ENCODE data around the gene SPATS2L.
"Not testable (repeated sequence)": the region's sequence is repeated elsewhere in the genome, so short reads cannot be mapped to it uniquely, and the experiment has no call there.

The SPATS2L gene

DNA sequence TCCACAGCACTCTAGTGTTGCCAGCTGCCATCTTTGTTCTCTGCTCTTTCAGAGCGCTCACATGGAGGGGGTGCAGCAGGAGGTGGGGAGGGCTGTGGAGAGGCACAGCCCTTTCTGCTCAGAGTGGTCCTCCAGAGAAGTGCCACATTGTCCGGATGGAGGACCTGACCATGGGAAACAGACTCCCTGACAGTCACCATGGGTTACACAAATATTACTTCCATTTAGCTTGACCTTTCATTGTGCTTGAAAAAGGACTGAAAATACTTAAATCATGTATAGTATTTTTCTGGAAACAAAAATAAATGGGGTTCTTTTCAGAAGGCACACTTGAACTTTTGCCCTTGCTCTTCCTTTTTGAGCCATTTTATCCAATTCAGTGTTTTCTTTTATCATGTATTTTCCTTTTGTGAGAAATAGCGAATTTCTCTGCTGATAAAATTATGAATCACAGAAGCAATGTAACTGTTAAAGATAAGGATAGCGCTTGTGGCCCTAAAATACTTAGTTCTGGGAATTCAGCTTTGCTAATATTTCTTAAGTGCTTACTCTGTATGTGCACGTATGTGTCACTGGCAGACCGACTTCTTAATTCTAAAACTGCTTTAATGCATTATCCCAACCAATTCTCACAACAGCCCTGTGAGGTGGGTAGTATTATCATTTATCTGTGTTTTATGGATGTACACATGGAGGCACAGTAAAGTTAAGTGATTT, 34.2 kb downstream of the SPATS2L start:
- Histone ChIP-seq H3K9me3 (ENCODE audit: control insufficient read depth, insufficient read depth, low read length) (no peaks in the 10 kb centered on the region), H3K4me1 (ENCODE audit: insufficient read depth, low read length) (0 out of 2 replicates have a peak, but pooled peaks cover 7% of the 10 kb centered on the region), H3K9ac (ENCODE audit: low read depth, low read length) (no peak overlapping the region), H3K36me3 (ENCODE audit: insufficient read depth, low read length) (0 out of 2 replicates have a peak, but pooled peaks cover 3% of the 10 kb centered on the region)

DNA sequence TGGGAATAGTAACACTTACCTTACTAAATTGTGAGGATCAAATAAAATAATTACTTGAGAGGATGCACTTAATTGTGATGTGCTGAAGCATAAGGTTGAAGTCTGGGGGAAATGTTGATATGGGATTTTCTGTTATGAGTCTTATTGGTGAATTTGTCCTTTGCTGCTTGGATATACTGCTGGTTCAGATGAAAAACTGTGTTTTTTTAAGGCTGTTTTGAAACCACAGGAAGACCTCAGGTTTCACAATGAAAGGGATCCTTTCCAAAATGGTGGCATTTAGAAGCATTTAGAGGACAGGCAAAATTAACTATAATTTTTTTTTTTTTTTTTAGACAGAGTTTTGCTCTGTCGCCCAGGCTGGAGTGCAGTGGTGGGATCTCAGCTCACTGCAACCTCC, 34.9 kb downstream of the SPATS2L start:
- Histone ChIP-seq H3K9me3 (ENCODE audit: control insufficient read depth, insufficient read depth, low read length) (no peaks in the 10 kb centered on the region), H3K4me1 (ENCODE audit: insufficient read depth, low read length) (0 out of 2 replicates have a peak, but pooled peaks cover 8% of the 10 kb centered on the region), H3K9ac (ENCODE audit: low read depth, low read length) (no peak overlapping the region), H3K36me3 (ENCODE audit: insufficient read depth, low read length) (0 out of 2 replicates have a peak, but pooled peaks cover 3% of the 10 kb centered on the region)

DNA sequence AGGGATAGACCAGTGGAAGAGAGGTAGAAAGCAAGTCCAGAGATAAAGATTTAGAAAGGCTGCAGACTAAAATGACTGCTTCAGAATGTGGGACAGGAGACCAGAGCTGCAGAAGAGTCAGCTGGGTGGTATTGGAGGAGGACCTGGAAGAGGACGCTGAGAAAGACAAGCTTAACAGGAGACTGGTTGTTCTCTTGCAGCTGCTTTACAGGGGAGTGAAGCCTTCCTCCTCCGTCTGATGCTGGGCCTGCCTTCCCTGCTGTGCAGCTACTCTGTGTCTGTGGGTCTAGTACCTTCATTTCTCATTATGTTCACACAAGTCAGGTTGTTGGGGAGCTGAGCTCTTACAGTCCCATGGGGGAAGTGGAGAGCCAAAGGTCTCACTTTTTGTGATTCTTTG, 35.7 kb downstream of the SPATS2L start:
- H3K9me3 ChIP-seq (ENCODE audit: control insufficient read depth, insufficient read depth, low read length), result no peaks in the 10 kb centered on the region
- H3K4me1 ChIP-seq (ENCODE audit: insufficient read depth, low read length), result peaks cover 10% of the 10 kb centered on the region; the same call in 1 of the 2 replicates
- H3K36me3 ChIP-seq (ENCODE audit: insufficient read depth, low read length), result peaks cover 3% of the 10 kb centered on the region; the same call in 1 of the 2 replicates
- H3K9ac ChIP-seq (ENCODE audit: low read depth, low read length), result no peak overlapping the region

DNA sequence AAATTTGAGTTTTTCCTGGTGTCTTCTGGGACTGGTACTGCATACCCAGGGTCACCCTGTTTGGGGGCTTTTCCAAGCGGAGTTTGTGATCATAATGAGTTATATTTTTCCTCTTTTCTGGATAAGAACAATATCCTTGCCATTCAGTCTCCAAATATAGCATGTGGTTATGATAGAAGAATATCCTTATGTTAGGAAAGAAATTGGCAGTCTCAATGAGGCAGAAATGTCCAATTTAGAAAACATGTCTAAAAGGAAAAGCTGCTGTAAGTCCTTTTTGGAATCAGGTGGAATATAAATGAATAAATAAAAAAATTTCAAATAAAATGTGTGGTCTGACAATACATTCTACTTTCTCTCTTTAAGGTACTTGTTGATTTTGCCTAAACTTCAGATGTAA, 36.2 kb downstream of the SPATS2L start:
- no peak overlapping the region for H3K9ac ChIP-seq (ENCODE audit: low read depth, low read length)
- H3K4me1 ChIP-seq (ENCODE audit: insufficient read depth, low read length), result peaks cover 12% of the 10 kb centered on the region; the same call in 1 of the 2 replicates
- H3K9me3 ChIP-seq (ENCODE audit: control insufficient read depth, insufficient read depth, low read length), result no peaks in the 10 kb centered on the region
- H3K36me3 ChIP-seq (ENCODE audit: insufficient read depth, low read length), result peaks cover 3% of the 10 kb centered on the region; the same call in 1 of the 2 replicates

DNA sequence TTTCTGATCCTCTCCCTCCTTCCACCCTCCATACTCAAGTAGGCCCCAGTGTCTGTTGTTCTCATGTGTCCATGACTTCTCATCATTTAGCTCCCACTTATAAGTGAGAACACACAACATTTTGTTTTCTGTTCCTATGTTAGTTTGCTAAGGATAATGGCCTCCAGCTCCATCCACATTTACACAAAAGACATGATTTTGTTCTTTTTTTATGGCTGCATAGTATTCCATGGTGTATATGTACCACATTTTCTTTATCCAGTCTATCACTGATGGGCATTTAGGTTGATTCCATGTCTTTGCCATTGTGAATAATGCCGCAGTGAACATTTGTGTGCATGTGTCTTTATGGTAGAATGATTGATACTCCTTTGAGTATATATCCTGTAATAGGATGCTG, 37.7 kb downstream of the SPATS2L start:
- H3K4me1 ChIP-seq (ENCODE audit: insufficient read depth, low read length), result not testable (repeated sequence)

DNA sequence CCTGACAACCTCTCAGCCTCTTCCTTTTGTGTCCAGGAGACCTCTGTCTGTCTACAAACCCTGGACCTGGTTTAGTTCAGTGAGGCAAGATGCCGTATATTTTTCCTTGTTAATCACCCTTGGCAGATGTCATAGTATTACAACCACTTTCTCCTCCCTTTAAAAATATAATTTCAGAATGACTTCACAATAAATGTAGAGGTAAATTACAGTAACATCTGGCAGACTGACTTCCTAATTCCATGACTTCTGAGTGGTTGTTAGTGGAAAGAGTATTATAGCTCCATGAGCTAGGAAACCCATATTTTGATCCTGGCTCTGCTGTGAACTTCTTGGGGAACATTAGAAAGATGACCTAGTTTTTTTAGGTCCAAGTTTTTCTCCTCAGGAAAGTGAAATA, 39.5 kb downstream of the SPATS2L start:
- Histone ChIP-seq H3K4me1 (ENCODE audit: insufficient read depth, low read length) (peaks cover 8% of the 10 kb centered on the region; the same call in 1 of the 2 replicates), H3K9ac (ENCODE audit: low read depth, low read length) (no peak overlapping the region; the same call in 1 of the 2 replicates), H3K36me3 (ENCODE audit: insufficient read depth, low read length) (peaks cover 10% of the 10 kb centered on the region; the same call in 1 of the 2 replicates), H3K9me3 (ENCODE audit: control insufficient read depth, insufficient read depth, low read length) (no peaks in the 10 kb centered on the region)

More for the DNA sequence above, 37.7 kb downstream of the SPATS2L start:
- not testable (repeated sequence) for H3K36me3 ChIP-seq (ENCODE audit: insufficient read depth, low read length); H3K9ac ChIP-seq (ENCODE audit: low read depth, low read length); H3K9me3 ChIP-seq (ENCODE audit: control insufficient read depth, insufficient read depth, low read length)

DNA sequence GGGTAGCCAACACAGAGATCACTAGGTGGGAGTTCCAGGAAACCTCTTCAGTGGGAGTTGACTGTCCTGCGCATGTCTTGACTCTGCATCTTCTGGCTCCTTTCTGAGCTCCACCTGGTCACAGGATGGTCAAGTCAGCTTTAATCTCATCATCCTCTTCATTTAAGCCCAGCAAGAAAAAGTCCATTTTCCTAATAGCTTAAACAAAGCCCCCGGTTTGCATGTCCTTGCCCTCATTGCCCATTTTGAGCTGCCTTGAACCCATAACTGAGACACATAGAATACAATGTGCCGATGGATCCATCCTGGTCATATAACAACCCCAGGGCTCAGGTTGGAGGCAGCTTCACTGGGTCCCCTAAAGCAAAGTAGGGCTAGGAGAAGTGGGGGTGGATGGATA, 40.8 kb downstream of the SPATS2L start:
- Histone ChIP-seq H3K36me3 (ENCODE audit: insufficient read depth, low read length) (peaks cover 10% of the 10 kb centered on the region; the same call in 1 of the 2 replicates), H3K4me1 (ENCODE audit: insufficient read depth, low read length) (peaks cover 18% of the 10 kb centered on the region; the same call in 1 of the 2 replicates), H3K9me3 (ENCODE audit: control insufficient read depth, insufficient read depth, low read length) (no peaks in the 10 kb centered on the region), H3K9ac (ENCODE audit: low read depth, low read length) (no peak overlapping the region)

DNA sequence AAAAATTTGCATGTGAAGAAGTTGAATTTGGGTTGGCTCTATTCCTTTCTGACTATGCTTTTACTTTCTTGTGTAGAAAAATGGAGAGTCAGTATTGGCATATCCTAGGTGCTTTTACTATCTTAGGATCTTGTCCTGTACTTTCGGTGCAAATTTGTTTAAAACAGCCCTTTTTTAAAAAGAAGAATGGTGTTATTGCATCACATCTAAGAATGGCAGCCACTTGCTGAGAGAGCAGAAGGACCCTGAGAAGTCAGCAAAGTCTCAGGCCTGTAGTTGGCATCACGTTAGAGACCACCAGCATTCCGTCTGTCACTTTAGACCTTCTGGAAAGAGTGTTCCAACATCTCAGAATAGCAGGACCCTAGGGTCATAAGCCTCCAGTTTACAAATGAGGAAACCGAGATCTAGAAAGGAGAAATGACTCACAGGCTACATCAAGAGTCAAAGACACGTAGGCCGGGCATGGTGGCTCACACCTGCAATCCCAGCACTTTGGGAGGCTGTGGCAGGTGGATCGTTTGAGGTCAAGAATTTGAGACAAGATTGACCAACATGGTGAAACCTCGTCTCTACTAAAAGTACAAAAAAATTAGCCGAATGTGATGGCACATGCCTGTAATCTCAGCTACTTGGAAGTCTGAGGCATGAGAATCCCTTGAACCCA, 42.5 kb downstream of the SPATS2L start:
- no peaks in the 10 kb centered on the region for H3K9me3 ChIP-seq (ENCODE audit: control insufficient read depth, insufficient read depth, low read length)
- H3K36me3 ChIP-seq (ENCODE audit: insufficient read depth, low read length), result peaks cover 10% of the 10 kb centered on the region; the same call in 1 of the 2 replicates
- H3K9ac ChIP-seq (ENCODE audit: low read depth, low read length), result no peak overlapping the region
- H3K4me1 ChIP-seq (ENCODE audit: insufficient read depth, low read length), result peaks cover 33% of the 10 kb centered on the region

DNA sequence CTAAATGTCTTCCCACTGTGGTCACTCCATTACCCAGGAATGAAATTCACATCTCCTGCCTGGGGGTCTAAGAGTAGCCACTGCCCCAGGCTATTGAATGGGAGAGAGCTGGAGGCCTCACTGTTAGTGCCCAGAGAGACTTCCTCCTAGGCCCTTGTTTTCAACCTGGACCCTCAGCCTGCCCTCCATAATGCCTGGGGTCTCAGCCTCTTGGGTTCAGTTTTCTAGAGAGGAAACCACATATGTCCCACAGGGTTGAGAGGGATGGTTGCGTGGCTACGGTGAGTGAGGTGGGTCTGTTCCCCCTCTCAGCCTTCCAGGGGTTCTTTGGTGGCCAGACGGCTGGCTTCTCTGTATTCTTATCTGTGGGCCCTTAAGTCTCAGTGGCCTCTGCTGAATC, 43.4 kb downstream of the SPATS2L start:
- Histone ChIP-seq H3K9me3 (ENCODE audit: control insufficient read depth, insufficient read depth, low read length) (no peaks in the 10 kb centered on the region), H3K9ac (ENCODE audit: low read depth, low read length) (no peak overlapping the region), H3K36me3 (ENCODE audit: insufficient read depth, low read length) (peaks cover 10% of the 10 kb centered on the region; the same call in 1 of the 2 replicates), H3K4me1 (ENCODE audit: insufficient read depth, low read length) (peaks cover 36% of the 10 kb centered on the region)

DNA sequence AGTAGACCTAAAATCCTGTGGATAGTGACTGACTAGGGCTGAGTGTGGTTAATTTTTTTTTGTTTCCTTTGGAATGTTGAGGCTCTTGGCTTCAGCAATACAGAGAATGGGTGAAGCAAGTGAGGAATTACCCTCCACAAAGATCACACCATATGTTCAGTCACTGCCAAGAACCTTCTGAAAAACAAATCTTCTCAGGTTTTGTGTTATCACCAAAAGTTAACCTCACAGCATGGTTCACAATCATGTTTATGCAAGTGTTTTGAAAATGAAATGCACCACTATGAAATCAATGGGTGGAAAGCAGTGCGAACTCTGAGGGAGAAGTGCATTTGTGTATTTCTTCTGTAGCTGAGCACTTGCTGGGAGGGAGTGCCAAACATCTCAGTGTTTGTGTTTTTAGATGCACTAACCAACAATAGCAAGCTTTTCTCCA, 44.4 kb downstream of the SPATS2L start:
- H3K36me3 ChIP-seq (ENCODE audit: insufficient read depth, low read length), result peaks cover 10% of the 10 kb centered on the region; the same call in 1 of the 2 replicates
- no peak overlapping the region for H3K9ac ChIP-seq (ENCODE audit: low read depth, low read length)
- H3K9me3 ChIP-seq (ENCODE audit: control insufficient read depth, insufficient read depth, low read length), result no peaks in the 10 kb centered on the region
- H3K4me1 ChIP-seq (ENCODE audit: insufficient read depth, low read length), result peaks cover 41% of the 10 kb centered on the region

DNA sequence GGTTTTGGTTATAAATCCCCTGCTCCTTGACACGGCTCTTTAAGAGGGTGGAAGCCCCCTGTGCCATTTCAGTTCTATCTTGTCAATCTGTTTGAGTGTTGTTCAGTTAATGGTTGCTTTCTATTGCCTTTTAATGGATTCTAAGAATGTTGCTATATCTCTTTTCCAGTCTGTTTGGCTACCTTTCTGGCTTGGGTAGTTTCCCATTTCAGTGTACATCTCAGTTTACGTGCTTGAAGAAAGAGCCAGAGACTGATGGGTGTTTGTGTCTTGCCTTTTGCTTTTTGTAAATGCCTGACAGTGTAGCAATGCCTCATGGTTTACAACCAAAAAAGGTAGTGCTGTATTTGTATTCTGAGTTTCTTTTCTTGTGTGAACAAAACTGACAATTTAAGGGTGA, 45.3 kb downstream of the SPATS2L start:
- no peaks in the 10 kb centered on the region for H3K9me3 ChIP-seq (ENCODE audit: control insufficient read depth, insufficient read depth, low read length)
- peaks cover 10% of the 10 kb centered on the region; the same call in 1 of the 2 replicates for H3K36me3 ChIP-seq (ENCODE audit: insufficient read depth, low read length)
- no peak overlapping the region for H3K9ac ChIP-seq (ENCODE audit: low read depth, low read length)
- H3K4me1 ChIP-seq (ENCODE audit: insufficient read depth, low read length), result peaks cover 49% of the 10 kb centered on the region

DNA sequence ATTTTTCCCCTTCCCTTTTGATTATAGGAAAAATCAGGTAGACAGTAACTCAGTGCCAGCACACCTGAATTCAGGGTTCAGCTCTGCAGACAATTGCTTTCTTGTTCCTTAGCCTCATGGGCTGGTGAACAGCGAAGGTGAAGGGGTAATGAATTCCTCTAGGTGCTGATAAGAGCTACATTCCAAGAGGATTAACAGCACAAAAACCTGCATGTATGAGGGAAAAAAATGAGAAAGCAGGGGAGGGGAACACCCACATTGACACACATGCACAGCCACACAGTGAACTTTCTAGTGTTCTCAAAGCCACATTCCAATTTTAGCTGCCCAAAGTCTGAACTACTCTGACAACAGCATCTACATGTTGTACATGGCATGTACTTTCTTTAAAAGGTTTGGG, 46.1 kb downstream of the SPATS2L start:
- H3K9me3 ChIP-seq (ENCODE audit: control insufficient read depth, insufficient read depth, low read length), result no peaks in the 10 kb centered on the region
- no peak overlapping the region for H3K9ac ChIP-seq (ENCODE audit: low read depth, low read length)
- peaks cover 53% of the 10 kb centered on the region for H3K4me1 ChIP-seq (ENCODE audit: insufficient read depth, low read length)
- H3K36me3 ChIP-seq (ENCODE audit: insufficient read depth, low read length), result peaks cover 10% of the 10 kb centered on the region; the same call in 1 of the 2 replicates

DNA sequence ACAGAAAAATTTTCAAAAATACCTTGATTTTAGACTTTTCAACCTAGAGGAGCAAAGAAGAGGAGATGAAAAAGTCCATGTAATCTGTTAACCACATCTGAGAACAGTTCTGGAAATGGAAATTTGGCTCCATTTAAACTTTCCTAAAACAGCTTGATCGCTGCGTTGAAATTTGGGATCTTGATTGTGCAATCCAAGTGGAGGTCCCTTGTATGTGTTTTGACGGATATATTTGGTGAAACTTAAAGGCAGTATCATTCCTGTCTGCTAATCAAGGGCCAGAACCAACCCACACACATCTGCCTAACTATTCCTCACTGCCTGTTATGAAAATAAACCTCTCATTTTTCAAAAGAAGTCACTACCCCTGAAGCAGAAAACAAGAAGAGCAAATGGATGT, 46.6 kb downstream of the SPATS2L start:
- Histone ChIP-seq H3K9ac (ENCODE audit: low read depth, low read length) (no peak overlapping the region), H3K9me3 (ENCODE audit: control insufficient read depth, insufficient read depth, low read length) (no peaks in the 10 kb centered on the region), H3K4me1 (ENCODE audit: insufficient read depth, low read length) (peaks cover 53% of the 10 kb centered on the region), H3K36me3 (ENCODE audit: insufficient read depth, low read length) (peaks cover 10% of the 10 kb centered on the region; the same call in 1 of the 2 replicates)

DNA sequence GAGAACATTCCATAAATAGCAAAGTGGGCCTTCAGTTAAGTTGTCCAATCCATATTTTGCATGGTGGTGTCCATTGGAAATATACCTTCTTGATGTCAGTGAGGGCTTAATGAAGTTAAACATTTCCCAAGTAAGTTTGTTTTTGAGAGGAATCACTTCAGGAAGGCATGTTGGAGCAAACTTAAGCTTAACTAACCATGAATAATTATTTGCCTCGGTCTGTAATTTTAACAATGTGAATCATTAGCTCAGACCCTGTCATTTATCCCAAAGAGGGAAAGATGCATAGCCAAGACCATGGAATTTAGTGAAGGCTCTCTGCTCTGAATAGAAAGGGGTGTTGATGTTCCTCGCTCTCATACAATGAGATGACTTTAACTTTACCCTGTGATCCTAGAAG, 47.4 kb downstream of the SPATS2L start:
- no peaks in the 10 kb centered on the region for H3K9me3 ChIP-seq (ENCODE audit: control insufficient read depth, insufficient read depth, low read length)
- 0 out of 2 replicates have a peak, but pooled peaks cover 4% of the 10 kb centered on the region for H3K36me3 ChIP-seq (ENCODE audit: insufficient read depth, low read length)
- peaks cover 53% of the 10 kb centered on the region for H3K4me1 ChIP-seq (ENCODE audit: insufficient read depth, low read length)
- H3K9ac ChIP-seq (ENCODE audit: low read depth, low read length), result no peak overlapping the region
